Thoracic aorta (tissue), 2 donors: ENCODE data around the gene CFH. TPM values are rescaled to one million over a fixed set of nuclear protein-coding genes. Genes with fewer than 3 reads are reported as not detected.
"Not testable (repeated sequence)": the region's sequence is repeated elsewhere in the genome, so short reads cannot be mapped to it uniquely, and the experiment has no call there.

Experiments
- ATAC-seq: fragments of 150-250 bp; one replicate; pipeline ENCODE4 v1.8.0; 2017; ENCODE audit warnings: low read depth; ENCODE audit not compliant: insufficient number of reproducible peaks, low FRiP score
- DNase-seq: peaks from one replicate; pipeline ENCODE4 v3.0.0-alpha.2; 2020; ENCODE audit warnings: low spot score
- H3K27ac ChIP-seq, 2 donors: fragments of 200-600 bp; sonication (generic); 1 replicate in 1 of 2; 2 replicates in 1 of 2; pipeline ENCODE4 v1.5.1; 2016; ENCODE audit warnings: mild to moderate bottlenecking in 2 of 2, moderate library complexity in 2 of 2
- H3K27me3 ChIP-seq: fragments of 200-600 bp; sonication (generic); replicated peaks from 2 replicates; pipeline ENCODE4 v1.6.0; 2016; ENCODE audit warnings: mild to moderate bottlenecking; ENCODE audit not compliant: insufficient read depth
- H3K36me3 ChIP-seq: fragments of 200-600 bp; sonication (generic); one replicate; pipeline ENCODE4 v1.5.1; 2016
- H3K4me1 ChIP-seq, 2 donors: fragments of 200-600 bp; sonication (generic); 1 replicate in 1 of 2; 2 replicates in 1 of 2; pipeline versions ENCODE4 v1.5.1 to v1.6.0; 2016; ENCODE audit warnings: low read depth in 2 of 2, mild to moderate bottlenecking in 1 of 2; ENCODE audit not compliant: control insufficient read depth in 1 of 2
- H3K4me3 ChIP-seq: fragments of 200-600 bp; sonication (generic); 2 replicates; pipeline ENCODE4 v1.5.1; 2016; ENCODE audit warnings: mild to moderate bottlenecking
- H3K9me3 ChIP-seq: fragments of 200-600 bp; sonication (generic); 2 replicates; pipeline ENCODE4 v1.5.1; 2016
- total RNA-seq, 2 donors: library from RNA; depleted of rRNA; stranded (reverse); fragments of >200 nt; gene quantifications; one replicate each; pipeline versions ENCODE4 v1.1.0 to v1.2.3, GENCODE V29; 2016
- TF ChIP-seq, protein P1 (sequence below): fragments of 200-600 bp; sonication (generic); IDR thresholded peaks from one replicate; pipeline ENCODE4 v1.5.1; 2019; ENCODE audit warnings: antibody characterized with exemption

CFH gene
- total RNA-seq, 2 donors from 2014 or later = 381 to 467 TPM

DNA sequence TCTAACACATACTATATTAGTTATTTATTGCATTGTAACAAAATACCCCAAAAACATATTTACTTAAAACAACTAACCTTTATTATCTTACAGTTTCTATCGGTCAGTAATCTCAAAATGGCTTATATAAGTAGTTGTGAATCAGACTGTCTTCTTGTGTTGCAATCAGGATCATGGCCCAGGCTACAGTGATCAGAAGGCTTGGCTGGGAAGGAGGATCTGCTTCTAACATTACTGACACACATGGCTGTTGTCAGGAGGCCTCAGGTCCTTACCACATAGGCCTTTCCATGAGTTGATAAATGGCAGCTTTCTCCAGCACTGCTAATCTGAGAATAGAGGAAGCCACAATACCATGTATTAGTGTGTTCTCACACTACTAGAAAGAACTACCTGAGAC, 33.7 kb downstream of the CFH start:
- H3K4me1 ChIP-seq = no peaks in the 10 kb centered on the region
- no peak for DNase-seq
- H3K36me3 ChIP-seq = no peaks in the 10 kb centered on the region
- ATAC-seq = no peak
- no peak overlapping the region for H3K4me3 ChIP-seq
- TF ChIP-seq, protein P1, sequence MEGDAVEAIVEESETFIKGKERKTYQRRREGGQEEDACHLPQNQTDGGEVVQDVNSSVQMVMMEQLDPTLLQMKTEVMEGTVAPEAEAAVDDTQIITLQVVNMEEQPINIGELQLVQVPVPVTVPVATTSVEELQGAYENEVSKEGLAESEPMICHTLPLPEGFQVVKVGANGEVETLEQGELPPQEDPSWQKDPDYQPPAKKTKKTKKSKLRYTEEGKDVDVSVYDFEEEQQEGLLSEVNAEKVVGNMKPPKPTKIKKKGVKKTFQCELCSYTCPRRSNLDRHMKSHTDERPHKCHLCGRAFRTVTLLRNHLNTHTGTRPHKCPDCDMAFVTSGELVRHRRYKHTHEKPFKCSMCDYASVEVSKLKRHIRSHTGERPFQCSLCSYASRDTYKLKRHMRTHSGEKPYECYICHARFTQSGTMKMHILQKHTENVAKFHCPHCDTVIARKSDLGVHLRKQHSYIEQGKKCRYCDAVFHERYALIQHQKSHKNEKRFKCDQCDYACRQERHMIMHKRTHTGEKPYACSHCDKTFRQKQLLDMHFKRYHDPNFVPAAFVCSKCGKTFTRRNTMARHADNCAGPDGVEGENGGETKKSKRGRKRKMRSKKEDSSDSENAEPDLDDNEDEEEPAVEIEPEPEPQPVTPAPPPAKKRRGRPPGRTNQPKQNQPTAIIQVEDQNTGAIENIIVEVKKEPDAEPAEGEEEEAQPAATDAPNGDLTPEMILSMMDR = no peak
- no peaks in the 10 kb centered on the region for H3K27me3 ChIP-seq
- H3K27ac ChIP-seq = no peak overlapping the region
- H3K9me3 ChIP-seq = no peaks in the 10 kb centered on the region

DNA sequence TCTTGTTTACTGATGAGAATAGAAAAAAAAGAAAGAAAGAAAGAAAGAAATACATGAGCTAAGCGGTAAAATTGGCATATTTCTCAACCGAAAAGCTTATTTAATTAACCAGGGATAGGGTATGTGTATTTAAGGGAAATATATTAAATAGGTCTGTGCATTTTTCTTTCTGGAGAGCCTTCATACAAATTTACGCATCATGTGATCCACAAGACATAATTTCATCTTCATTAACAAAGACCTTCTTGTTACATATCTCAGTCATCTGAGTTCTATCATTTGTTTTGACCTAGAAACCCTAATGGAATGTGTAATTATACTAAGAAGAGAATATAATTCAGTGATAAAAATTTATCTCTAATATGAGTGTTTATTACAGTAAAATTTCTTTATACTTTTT, 37.2 kb downstream of the CFH start:
- ATAC-seq (no peak), DNase-seq (no peak)
- H3K36me3 ChIP-seq = no peaks in the 10 kb centered on the region
- TF ChIP-seq, protein P1 = no peak
- no peaks in the 10 kb centered on the region for H3K27me3 ChIP-seq
- no peaks in the 10 kb centered on the region for H3K9me3 ChIP-seq
- no peaks in the 10 kb centered on the region for H3K4me1 ChIP-seq
- no peak overlapping the region for H3K4me3 ChIP-seq
- no peak overlapping the region for H3K27ac ChIP-seq

DNA sequence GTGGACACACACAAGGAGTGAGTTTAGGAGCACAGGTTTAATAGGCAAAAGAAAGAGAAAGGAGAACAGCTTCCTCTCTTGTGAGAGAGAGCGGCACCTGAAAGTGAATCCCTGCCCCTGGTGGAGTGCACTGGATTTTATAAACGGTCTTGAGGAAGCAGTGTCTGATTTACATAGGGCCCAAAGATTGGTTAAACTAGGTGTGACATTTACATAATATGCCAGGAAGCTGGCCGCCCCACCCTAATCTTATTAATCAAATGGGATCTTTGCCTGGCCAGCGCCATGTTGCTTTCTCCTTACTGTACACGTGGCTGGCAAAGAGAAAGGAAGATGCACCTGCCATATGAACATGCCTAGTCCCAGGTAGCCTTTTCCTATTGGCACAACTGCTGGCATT, 38.7 kb downstream of the CFH start:
- ATAC-seq (no peak), DNase-seq (no peak)
- H3K4me3 ChIP-seq = no peak overlapping the region
- no peak overlapping the region for H3K27ac ChIP-seq
- H3K27me3 ChIP-seq = no peaks in the 10 kb centered on the region
- TF ChIP-seq, protein P1 = no peak
- H3K4me1 ChIP-seq = no peaks in the 10 kb centered on the region
- H3K9me3 ChIP-seq = peaks cover 6% of the 10 kb centered on the region
- H3K36me3 ChIP-seq = no peaks in the 10 kb centered on the region

DNA sequence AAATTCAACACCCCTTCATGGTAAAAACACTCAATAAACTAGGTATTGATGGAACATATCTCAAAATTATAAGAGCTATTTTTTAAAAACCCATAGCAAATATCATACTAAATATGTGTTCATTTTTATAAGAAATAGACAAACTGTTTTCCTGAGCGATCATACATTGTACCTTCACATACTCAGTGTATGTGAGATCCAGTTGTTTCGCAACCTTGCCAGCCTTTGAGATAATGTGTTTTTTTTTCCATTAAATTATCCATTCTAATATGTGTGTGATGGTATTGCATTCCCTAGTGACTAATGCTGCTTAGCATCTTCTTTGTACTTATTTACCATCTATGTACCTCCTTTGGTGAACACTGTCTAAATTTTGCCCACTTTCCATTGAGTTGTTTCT, 47.1 kb downstream of the CFH start:
- Histone ChIP-seq H3K4me1 (no peaks in the 10 kb centered on the region), H3K27me3 (no peaks in the 10 kb centered on the region), H3K9me3 (peaks cover 6% of the 10 kb centered on the region), H3K27ac (no peak overlapping the region), H3K36me3 (no peaks in the 10 kb centered on the region), H3K4me3 (no peak overlapping the region)
- TF ChIP-seq, protein P1 = no peak
- no peak for DNase-seq
- ATAC-seq = no peak

DNA sequence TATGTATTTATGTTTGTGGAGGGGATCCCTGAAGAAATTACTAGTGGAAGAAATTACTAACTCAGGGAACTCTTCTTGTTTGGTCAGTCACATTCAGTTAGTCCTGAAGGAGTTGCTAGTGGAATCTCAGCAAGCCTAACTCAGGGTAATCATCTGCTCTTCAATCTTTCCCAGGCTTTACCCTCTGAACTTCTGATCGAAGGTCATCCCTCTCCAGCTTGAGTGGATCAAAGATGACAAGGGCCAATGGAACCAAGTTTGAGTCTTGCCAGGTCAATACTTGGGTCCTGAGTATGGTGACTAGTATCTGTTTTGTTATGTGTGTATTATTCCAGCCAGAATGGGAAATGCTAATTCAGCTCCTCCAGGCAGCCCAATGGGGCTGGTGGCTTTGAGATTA, 49.3 kb downstream of the CFH start:
- DNase-seq (no peak), ATAC-seq (no peak)
- no peak overlapping the region for H3K27ac ChIP-seq
- no peaks in the 10 kb centered on the region for H3K36me3 ChIP-seq
- no peaks in the 10 kb centered on the region for H3K27me3 ChIP-seq
- H3K9me3 ChIP-seq = no peaks in the 10 kb centered on the region
- H3K4me1 ChIP-seq = no peaks in the 10 kb centered on the region
- H3K4me3 ChIP-seq = no peak overlapping the region
- TF ChIP-seq, protein P1 = no peak

DNA sequence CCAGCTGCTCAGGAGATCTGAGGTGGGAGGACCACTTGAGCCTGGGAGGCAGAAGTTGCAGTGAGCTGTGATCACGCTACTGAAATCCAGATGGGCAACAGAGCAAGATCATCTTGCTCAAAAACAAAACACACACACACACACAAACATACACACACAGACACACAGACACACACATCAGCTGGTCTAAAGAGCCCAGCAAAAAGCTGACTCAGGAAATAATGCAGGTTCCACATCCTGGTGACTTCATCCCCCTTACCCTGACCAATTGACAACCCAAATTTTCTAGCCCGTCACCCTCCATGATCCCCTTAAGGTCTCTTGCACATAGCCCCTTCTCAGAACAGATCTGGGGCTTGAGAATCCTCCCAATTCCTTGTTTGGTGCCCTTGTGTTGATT, 58.0 kb downstream of the CFH start:
- not testable (repeated sequence) for DNase-seq, H3K4me3 ChIP-seq, H3K36me3 ChIP-seq, H3K4me1 ChIP-seq, ATAC-seq, H3K27ac ChIP-seq, H3K27me3 ChIP-seq, H3K9me3 ChIP-seq
